Upper lobe of right lung (tissue), 1 donor: ENCODE results near the gene GALNT2. TPM values are rescaled to one million over a fixed set of nuclear protein-coding genes. Genes with fewer than 3 reads are reported as not detected.

Experiments
- ATAC-seq: fragments of 200-7000 bp; cut with Tn5 transposase; one replicate; pipeline ENCODE4 v1.9.1; 2020; ENCODE audit warnings: mild to moderate bottlenecking, moderate library complexity
- DNase-seq: peaks from one replicate; pipeline ENCODE4 v3.0.0-alpha.2; 2020
- H3K27ac ChIP-seq: fragments of 200-600 bp; one replicate; pipeline ENCODE4 v1.8.0; 2022
- H3K27me3 ChIP-seq: fragments of 200-600 bp; one replicate; pipeline ENCODE4 v1.8.0; 2022; ENCODE audit warnings: mild to moderate bottlenecking
- H3K36me3 ChIP-seq: fragments of 200-600 bp; one replicate; pipeline ENCODE4 v1.8.0; 2022
- H3K4me1 ChIP-seq: fragments of 200-600 bp; one replicate; pipeline ENCODE4 v1.8.0; 2022
- H3K4me3 ChIP-seq: fragments of 200-600 bp; one replicate; pipeline ENCODE4 v1.8.0; 2022; ENCODE audit warnings: mild to moderate bottlenecking
- H3K9me3 ChIP-seq: fragments of 200-600 bp; one replicate; pipeline ENCODE4 v1.8.0; 2022
- CTCF ChIP-seq: fragments of 200-600 bp; IDR thresholded peaks from one replicate; pipeline ENCODE4 v1.8.0; 2022; ENCODE audit warnings: antibody characterized with exemption
- intact Hi-C: fragments of 100-400 bp; cut with DNase I; formaldehyde crosslinking; loops from one replicate; pipeline ENCODE4 v1.11.0; 2022
- total RNA-seq: library from RNA; stranded (reverse); fragmentation: NEBNext Ultra II Directional; extraction: Animal tissue kit (Norgen Biotek cat#: 25700); gene quantifications from one replicate; pipeline ENCODE4 v1.2.1, GENCODE V29; 2021
- donor health status: DM: no; HTN: yes; CAD: no; lungs with severe emphysema.

The GALNT2 gene
- total RNA-seq, 1 donor from 2014 or later, result 55.1 TPM

GRCh38 chr1:230087028-230087716 is 20.1 kb downstream of the GALNT2 start:
- no peak overlapping the region for H3K27ac ChIP-seq
- ATAC-seq (peak; percentile 5), DNase-seq (no peak)
- no peak for TF ChIP-seq CTCF
- no peak overlapping the region for H3K4me3 ChIP-seq
- no peaks in the 10 kb centered on the region for H3K36me3 ChIP-seq
- no peaks in the 10 kb centered on the region for H3K9me3 ChIP-seq
- intact Hi-C loops, result no loop called here
- H3K27me3 ChIP-seq, result no peaks in the 10 kb centered on the region
- peaks cover 42% of the 10 kb centered on the region for H3K4me1 ChIP-seq

- no peak for TF ChIP-seq CTCF
- ATAC-seq (no peak), DNase-seq (no peak)
- intact Hi-C loops, result no loop called here
- Histone ChIP-seq H3K9me3 (no peaks in the 10 kb centered on the region), H3K27ac (no peak overlapping the region), H3K27me3 (no peaks in the 10 kb centered on the region), H3K4me3 (no peak overlapping the region), H3K4me1 (peaks cover 42% of the 10 kb centered on the region), H3K36me3 (no peaks in the 10 kb centered on the region)
Observed at GRCh38 chr1:230087717-230088105, 20.7 kb downstream of the GALNT2 start.

GRCh38 chr1:230090194-230090711 is 23.2 kb downstream of the GALNT2 start:
- DNase-seq (no peak), ATAC-seq (peak; percentile 47)
- TF ChIP-seq CTCF, result no peak
- Histone ChIP-seq H3K27ac (no peak overlapping the region), H3K36me3 (no peaks in the 10 kb centered on the region), H3K27me3 (no peaks in the 10 kb centered on the region), H3K4me1 (peaks cover 27% of the 10 kb centered on the region), H3K4me3 (no peak overlapping the region), H3K9me3 (no peaks in the 10 kb centered on the region)
- intact Hi-C loops, result no loop called here

- ATAC-seq, result no peak
- H3K27ac ChIP-seq, result no peak overlapping the region
- no peaks in the 10 kb centered on the region for H3K9me3 ChIP-seq
- no peak overlapping the region for H3K4me3 ChIP-seq
- no peak for TF ChIP-seq CTCF
- no peak for DNase-seq
- intact Hi-C loops, result no loop called here
- H3K4me1 ChIP-seq, result peaks cover 25% of the 10 kb centered on the region
- no peaks in the 10 kb centered on the region for H3K36me3 ChIP-seq
- H3K27me3 ChIP-seq, result no peaks in the 10 kb centered on the region
Observed at GRCh38 chr1:230091473-230092231, 24.6 kb downstream of the GALNT2 start.

- Histone ChIP-seq H3K9me3 (no peaks in the 10 kb centered on the region), H3K4me1 (peaks cover 7% of the 10 kb centered on the region), H3K27me3 (no peaks in the 10 kb centered on the region), H3K36me3 (no peaks in the 10 kb centered on the region), H3K4me3 (no peak overlapping the region), H3K27ac (no peak overlapping the region)
- ATAC-seq, result no peak
- TF ChIP-seq CTCF, result no peak
- DNase-seq, result no peak
- intact Hi-C loops, result no loop called here
Observed at GRCh38 chr1:230094746-230095145, 27.7 kb downstream of the GALNT2 start.
